Measurements from ENCODE around the gene CCL5.

- TF ChIP-seq ZNF626 (tag by site-specific recombination; IDR thresholded peaks at IDR 0.05), result no peak
- no peak for TF ChIP-seq YY1 (tag by site-specific recombination; IDR thresholded peaks at IDR 0.05)
Measured at GRCh38 chr17:35923609-35924114, 43.5 kb upstream of the CCL5 start.
